Epithelial cell of proximal tubule (primary cell): ENCODE measurements around the gene SH3BP2. TPM values are rescaled to one million over a fixed set of nuclear protein-coding genes. Genes with fewer than 3 reads are reported as not detected.

ENCODE experiments used
- DNase-seq: peaks from one replicate; pipeline ENCODE4 v3.0.0-alpha.2; 2011; ENCODE audit warnings: low read depth
- H3K4me3 ChIP-seq: 2 replicates; pipeline ENCODE4 v1.5.1; 2011; ENCODE audit warnings: low read depth, mild to moderate bottlenecking, low read length
- total RNA-seq: library from RNA; depleted of rRNA; stranded (reverse); fragments of >200 nt; gene quantifications from 2 replicates; pipeline ENCODE4 v1.2.3, GENCODE V29; 2015
- TF ChIP-seq, protein P1 (sequence below): conservative IDR thresholded peaks from 2 replicates; pipeline ENCODE4 v1.5.1; 2012; ENCODE audit warnings: low read depth, mild to moderate bottlenecking, low read length

The SH3BP2 gene
- total RNA-seq, 1 donor from 2014 or later = 53.3 TPM

DNA sequence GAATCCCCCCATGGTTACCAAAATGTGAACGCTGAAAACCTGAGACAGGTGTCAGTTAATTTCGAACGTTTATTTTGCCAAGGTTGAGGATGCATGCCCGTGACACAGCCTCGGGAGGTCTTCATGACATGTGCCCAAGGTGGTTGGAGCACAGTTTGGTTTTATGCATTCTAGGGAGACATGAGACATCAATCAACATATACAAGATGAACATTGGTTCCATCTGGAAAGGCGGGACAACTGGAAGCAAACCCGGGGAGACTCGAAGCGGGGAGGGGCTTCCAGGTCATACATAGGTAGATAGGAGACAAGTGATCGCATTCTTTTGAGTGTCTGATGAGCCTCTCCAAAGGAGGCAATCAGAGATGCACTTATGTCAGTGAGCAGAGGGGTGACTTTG is 11.0 kb upstream of the SH3BP2 start:
- TF ChIP-seq, protein P1, sequence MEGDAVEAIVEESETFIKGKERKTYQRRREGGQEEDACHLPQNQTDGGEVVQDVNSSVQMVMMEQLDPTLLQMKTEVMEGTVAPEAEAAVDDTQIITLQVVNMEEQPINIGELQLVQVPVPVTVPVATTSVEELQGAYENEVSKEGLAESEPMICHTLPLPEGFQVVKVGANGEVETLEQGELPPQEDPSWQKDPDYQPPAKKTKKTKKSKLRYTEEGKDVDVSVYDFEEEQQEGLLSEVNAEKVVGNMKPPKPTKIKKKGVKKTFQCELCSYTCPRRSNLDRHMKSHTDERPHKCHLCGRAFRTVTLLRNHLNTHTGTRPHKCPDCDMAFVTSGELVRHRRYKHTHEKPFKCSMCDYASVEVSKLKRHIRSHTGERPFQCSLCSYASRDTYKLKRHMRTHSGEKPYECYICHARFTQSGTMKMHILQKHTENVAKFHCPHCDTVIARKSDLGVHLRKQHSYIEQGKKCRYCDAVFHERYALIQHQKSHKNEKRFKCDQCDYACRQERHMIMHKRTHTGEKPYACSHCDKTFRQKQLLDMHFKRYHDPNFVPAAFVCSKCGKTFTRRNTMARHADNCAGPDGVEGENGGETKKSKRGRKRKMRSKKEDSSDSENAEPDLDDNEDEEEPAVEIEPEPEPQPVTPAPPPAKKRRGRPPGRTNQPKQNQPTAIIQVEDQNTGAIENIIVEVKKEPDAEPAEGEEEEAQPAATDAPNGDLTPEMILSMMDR = no peak
- DNase-seq = no peak
- H3K4me3 ChIP-seq = no peak overlapping the region

DNA sequence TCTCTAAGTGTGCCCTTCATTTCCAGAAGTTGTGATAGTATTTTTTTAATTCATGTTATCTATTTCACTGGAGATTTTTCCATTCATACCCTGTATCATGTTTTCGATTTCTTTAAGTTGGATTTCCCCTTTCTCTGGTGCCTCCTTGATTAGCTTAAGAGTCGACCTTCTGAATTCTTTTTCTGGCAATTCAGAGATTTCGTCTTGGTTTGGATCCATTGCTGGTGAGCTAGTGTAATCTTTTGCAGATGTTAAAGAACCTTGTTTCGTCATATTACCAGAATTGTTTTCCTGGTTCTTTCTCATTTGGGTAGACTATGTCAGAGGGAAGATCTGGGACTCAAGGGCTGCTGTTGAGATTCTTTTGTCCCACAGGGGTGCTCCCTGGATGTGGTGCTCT is 9.1 kb upstream of the SH3BP2 start:
- TF ChIP-seq, protein P1 = no peak
- no peak for DNase-seq

DNA sequence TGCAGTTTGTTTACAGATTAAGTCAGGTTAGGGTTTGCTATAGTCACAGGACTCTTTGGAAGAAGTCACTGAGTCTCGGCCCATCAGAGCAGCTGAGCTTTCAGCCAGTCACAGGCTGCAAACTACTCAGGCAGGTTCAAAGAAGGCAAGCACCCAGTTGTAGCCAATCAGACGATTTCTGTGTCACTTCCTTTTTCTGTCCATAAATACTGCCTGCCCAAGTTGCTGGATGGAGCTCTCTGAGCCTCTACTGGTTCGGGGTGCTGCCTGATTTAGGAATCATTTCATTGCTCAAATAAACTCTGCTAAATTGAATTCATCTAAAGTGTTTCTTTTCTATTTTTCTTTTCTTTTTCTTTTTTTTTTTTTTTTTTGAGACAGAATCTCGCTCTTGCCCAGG is 7.3 kb upstream of the SH3BP2 start:
- H3K4me3 ChIP-seq = no peak overlapping the region
- DNase-seq = no peak
- TF ChIP-seq, protein P1 = no peak

More for the DNA sequence above, 9.1 kb upstream of the SH3BP2 start:
- H3K4me3 ChIP-seq = no peak overlapping the region

DNA sequence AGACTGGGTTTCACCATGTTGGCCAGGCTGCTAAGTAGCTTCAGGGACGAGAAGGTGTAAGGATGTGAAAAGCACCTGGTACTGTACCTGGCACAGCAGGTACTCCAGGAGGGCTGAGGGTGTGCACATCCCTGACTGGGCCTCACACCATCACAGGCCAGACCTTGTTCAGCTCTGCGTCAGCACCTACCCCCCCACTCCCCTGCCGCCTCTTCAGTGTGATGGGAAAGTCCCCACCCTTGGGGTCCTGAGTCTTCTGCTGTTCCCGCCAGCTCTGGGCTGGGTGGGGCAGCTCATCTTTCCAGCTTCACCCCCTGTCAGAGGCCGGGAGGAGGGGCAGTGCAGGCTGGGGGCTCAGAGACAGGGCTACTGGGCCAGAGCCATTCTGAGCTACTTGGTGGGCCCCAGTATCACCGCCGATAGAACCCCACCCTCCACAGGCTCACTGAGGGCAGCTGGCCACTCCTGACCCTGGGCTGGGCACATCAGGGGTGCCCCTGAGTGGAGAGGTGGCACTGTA is 6.7 kb upstream of the SH3BP2 start:
- TF ChIP-seq, protein P1 = no peak
- DNase-seq = no peak

DNA sequence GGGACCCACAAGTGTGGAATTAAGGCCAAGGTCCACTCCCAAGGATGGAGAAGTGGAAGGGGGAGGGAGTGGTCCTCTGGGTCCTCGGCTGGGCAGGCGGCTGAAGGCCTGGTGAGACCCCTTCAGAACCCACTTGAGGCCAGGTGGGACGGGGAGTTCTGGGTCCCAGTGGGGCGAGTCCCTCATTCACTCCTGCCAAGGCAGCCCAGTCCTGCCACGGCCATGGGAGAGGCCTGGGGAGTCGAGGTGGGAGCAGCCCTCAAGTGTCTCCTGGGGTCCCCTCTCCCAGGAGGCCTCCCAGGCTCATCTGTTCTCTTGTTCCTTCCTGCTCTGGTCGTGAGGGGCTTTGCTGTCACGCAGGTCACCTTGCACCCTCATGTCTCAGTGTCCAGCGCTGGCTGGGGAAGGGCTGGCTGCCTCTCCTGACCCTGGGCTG is 6.1 kb upstream of the SH3BP2 start:
- H3K4me3 ChIP-seq = no peak overlapping the region
- TF ChIP-seq, protein P1 = no peak
- DNase-seq = no peak

More for the DNA sequence above, 6.7 kb upstream of the SH3BP2 start:
- no peak overlapping the region for H3K4me3 ChIP-seq

DNA sequence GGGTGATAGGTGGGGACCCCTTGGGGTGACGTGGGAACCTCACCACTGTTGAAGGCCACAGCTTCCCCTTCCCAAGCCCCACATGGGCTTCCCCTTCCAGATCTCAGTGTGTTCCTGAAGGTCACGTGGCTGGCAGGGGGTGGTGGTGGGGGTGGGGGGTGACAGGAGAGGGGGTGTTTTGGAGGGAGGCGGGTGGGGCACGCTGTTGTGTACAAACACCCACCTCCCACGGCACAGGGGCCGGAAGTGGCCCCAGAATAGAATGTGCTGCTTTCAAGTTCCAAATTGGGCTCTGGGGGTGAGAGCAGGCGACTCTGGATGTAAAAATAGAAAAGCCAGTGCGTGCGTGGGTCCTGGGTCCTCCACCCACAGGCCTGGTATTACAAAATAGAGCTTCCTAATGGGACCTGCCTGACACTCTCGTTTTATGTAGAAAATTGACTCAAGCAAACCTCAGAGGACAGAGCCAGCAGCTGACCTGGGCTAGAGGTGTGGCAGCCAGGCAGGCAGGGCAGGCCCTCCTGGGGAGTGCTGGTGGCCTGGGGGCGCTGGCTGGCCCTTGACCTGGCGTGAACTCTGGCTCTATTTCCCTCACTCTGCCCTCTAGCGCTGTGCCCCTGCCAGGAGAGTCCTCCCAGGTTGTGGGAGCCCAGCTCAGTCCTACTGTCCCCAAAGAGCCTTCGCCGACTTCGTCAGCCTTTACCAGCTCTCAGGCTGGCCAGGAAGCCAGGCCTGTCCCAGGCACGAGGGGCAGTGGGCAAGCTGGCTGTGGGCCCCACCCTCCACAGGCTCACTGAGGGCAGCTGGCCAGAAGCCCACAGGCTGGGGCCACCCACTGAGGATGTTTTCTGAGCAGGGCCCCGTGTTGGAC is 5.4 kb upstream of the SH3BP2 start:
- no peak for DNase-seq
- TF ChIP-seq, protein P1 = no peak
- H3K4me3 ChIP-seq = no peak overlapping the region
